Endodermal cell (in vitro differentiated cells): ENCODE measurements around the gene ZNF407. TPM values are rescaled to one million over a fixed set of nuclear protein-coding genes. Genes with fewer than 3 reads are reported as not detected.

Experiments
- DNase-seq: peaks from one replicate; pipeline ENCODE4 v3.0.0-alpha.2; 2017
- H3K27ac ChIP-seq: 2 replicates; pipeline ENCODE4 v1.5.1; 2013; ENCODE audit warnings: mild to moderate bottlenecking, low read depth, low read length, moderate library complexity
- H3K27me3 ChIP-seq: 2 replicates; pipeline ENCODE4 v1.6.1; 2013; ENCODE audit warnings: mild to moderate bottlenecking, low read length, moderate library complexity; ENCODE audit not compliant: insufficient read depth, control insufficient read depth, poor library complexity, severe bottlenecking
- H3K36me3 ChIP-seq: 2 replicates; pipeline ENCODE4 v1.7.0; 2013; ENCODE audit warnings: mild to moderate bottlenecking, low read length, moderate library complexity; ENCODE audit not compliant: control insufficient read depth, insufficient read depth
- H3K4me1 ChIP-seq: one replicate; pipeline ENCODE4 v1.7.0; 2013; ENCODE audit warnings: low read length; ENCODE audit not compliant: control insufficient read depth, insufficient read depth
- H3K4me3 ChIP-seq: 2 replicates; pipeline ENCODE4 v1.5.1; 2013; ENCODE audit warnings: mild to moderate bottlenecking, low read length, moderate library complexity
- H3K9ac ChIP-seq: 2 replicates; pipeline ENCODE4 v1.6.1; 2013; ENCODE audit warnings: mild to moderate bottlenecking, low read length, moderate library complexity; ENCODE audit not compliant: poor library complexity, severe bottlenecking; ENCODE audit errors: extremely low read depth
- H3K9me3 ChIP-seq: 2 replicates; pipeline ENCODE4 v1.6.1; 2013; ENCODE audit warnings: mild to moderate bottlenecking, low read length, moderate library complexity; ENCODE audit not compliant: control insufficient read depth
- H3K27ac Mint-ChIP-seq: 2 replicates; pipeline ENCODE4 v1.8.0; 2020; ENCODE audit warnings: mixed read lengths
- H3K27me3 Mint-ChIP-seq: 2 replicates; pipeline ENCODE4 v1.8.0; 2021; ENCODE audit warnings: mild to moderate bottlenecking, mixed read lengths; ENCODE audit not compliant: insufficient read depth
- H3K36me3 Mint-ChIP-seq: 2 replicates; pipeline ENCODE4 v1.8.0; 2020; ENCODE audit warnings: low read depth, mixed read lengths
- H3K4me1 Mint-ChIP-seq: 2 replicates; pipeline ENCODE4 v1.8.0; 2020; ENCODE audit warnings: mixed read lengths
- H3K4me3 Mint-ChIP-seq: 2 replicates; pipeline ENCODE4 v1.8.0; 2020; ENCODE audit warnings: mild to moderate bottlenecking, moderate library complexity, mixed read lengths
- H3K9me3 Mint-ChIP-seq: 2 replicates; pipeline ENCODE4 v1.8.0; 2020; ENCODE audit warnings: mild to moderate bottlenecking, mixed read lengths
- CTCF ChIP-seq: fragments of 200-600 bp; sonication (generic); conservative IDR thresholded peaks from 2 replicates; pipeline ENCODE4 v1.5.0; 2021; ENCODE audit warnings: antibody characterized with exemption, mild to moderate bottlenecking
- WGBS, 2 experiments: methylation state at CpG; one replicate each; pipeline versions ENCODE4 v1.1.5 to v1.1.7; 2013; ENCODE audit warnings: missing lambda C conversion rate in 2 of 2, mixed read lengths in 1 of 2; ENCODE audit not compliant: insufficient coverage in 1 of 2, insufficient read length in 1 of 2; 5-methylcytosine and 5-hydroxymethylcytosine counted together
- total RNA-seq, 2 donors: library from RNA; stranded (reverse); fragmentation: NEBNext Ultra II Directional in 1 of 2; extraction: Animal tissue kit (Norgen Biotek cat#: 25700) in 1 of 2; gene quantifications; 2 replicates in 1 of 2; 3 replicates in 1 of 2; pipeline ENCODE4 v1.2.1, GENCODE V29; 2021

The ZNF407 gene
- total RNA-seq, 2 donors from 2014 or later: 7.6 to 13.1 TPM

- no peaks in the 10 kb centered on the region for H3K27me3 Mint-ChIP-seq
- Histone ChIP-seq H3K36me3 (no peaks in the 10 kb centered on the region), H3K9ac (no peak overlapping the region), H3K27me3 (no peaks in the 10 kb centered on the region), H3K9me3 (no peaks in the 10 kb centered on the region), H3K4me1 (no peaks in the 10 kb centered on the region), H3K4me3 (no peak overlapping the region), H3K27ac (no peak overlapping the region)
- H3K36me3 Mint-ChIP-seq: no peaks in the 10 kb centered on the region
- DNase-seq: no peak
- no peak for TF ChIP-seq CTCF
- no peak overlapping the region for H3K4me3 Mint-ChIP-seq
- WGBS, 2 experiments: 96% methylated on average over 2 of the region's 2 CpGs; no CpG with 5 or more reads in 1 of the 2 experiments
- H3K9me3 Mint-ChIP-seq: no peaks in the 10 kb centered on the region
- peaks cover 2% of the 10 kb centered on the region for H3K4me1 Mint-ChIP-seq
- H3K27ac Mint-ChIP-seq: no peak overlapping the region
These were observed 63.3 kb downstream of the ZNF407 start for GRCh38 chr18:74661008-74661407.

GRCh38 chr18:74661691-74662090, 64.0 kb downstream of the ZNF407 start:
- H3K4me3 ChIP-seq: no peak overlapping the region
- H3K9ac ChIP-seq: no peak overlapping the region
- no peaks in the 10 kb centered on the region for H3K27me3 ChIP-seq
- no peak for DNase-seq
- Mint-ChIP-seq H3K36me3 (no peaks in the 10 kb centered on the region), H3K4me1 (peaks cover 2% of the 10 kb centered on the region), H3K4me3 (no peak overlapping the region), H3K27ac (no peak overlapping the region), H3K9me3 (no peaks in the 10 kb centered on the region), H3K27me3 (no peaks in the 10 kb centered on the region)
- no peak for TF ChIP-seq CTCF
- 89 to 96% methylated on average over 3 to 6 of the region's 6 CpGs for WGBS, 2 experiments
- H3K9me3 ChIP-seq: no peaks in the 10 kb centered on the region
- H3K27ac ChIP-seq: no peak overlapping the region
- H3K36me3 ChIP-seq: no peaks in the 10 kb centered on the region
- H3K4me1 ChIP-seq: no peaks in the 10 kb centered on the region

GRCh38 chr18:74662622-74663021, 65.0 kb downstream of the ZNF407 start:
- H3K36me3 Mint-ChIP-seq: no peaks in the 10 kb centered on the region
- H3K4me3 Mint-ChIP-seq: no peak overlapping the region
- TF ChIP-seq CTCF: no peak
- Histone ChIP-seq H3K9ac (no peak overlapping the region), H3K9me3 (no peaks in the 10 kb centered on the region), H3K36me3 (no peaks in the 10 kb centered on the region), H3K27me3 (no peaks in the 10 kb centered on the region), H3K27ac (no peak overlapping the region), H3K4me1 (no peaks in the 10 kb centered on the region), H3K4me3 (no peak overlapping the region)
- no peak for DNase-seq
- no peaks in the 10 kb centered on the region for H3K27me3 Mint-ChIP-seq
- no peaks in the 10 kb centered on the region for H3K9me3 Mint-ChIP-seq
- H3K4me1 Mint-ChIP-seq: no peaks in the 10 kb centered on the region
- H3K27ac Mint-ChIP-seq: no peak overlapping the region
- 46 to 50% methylated on average over 2 of the region's 2 CpGs for WGBS, 2 experiments
